Upper lobe of left lung (tissue), 6 donors: ENCODE data around the gene ANKLE2. TPM values are rescaled to one million over a fixed set of nuclear protein-coding genes. Genes with fewer than 3 reads are reported as not detected.

Experiments
- ATAC-seq, 2 donors: fragments of 200-7000 bp; cut with Tn5 transposase; one replicate each; pipeline ENCODE4 v1.9.1; 2022; ENCODE audit warnings: mild to moderate bottlenecking in 2 of 2, moderate library complexity in 2 of 2; ENCODE audit not compliant: low FRiP score in 2 of 2
- DNase-seq, 2 donors: peaks; one replicate each; pipeline ENCODE4 v3.0.0-alpha.2; 2019 to 2020
- H3K27ac ChIP-seq, 4 donors: fragments of 200-600 bp; sonication (generic); one replicate each; pipeline ENCODE4 v1.5.1; 2016 to 2019
- H3K27me3 ChIP-seq, 4 donors: fragments of 200-600 bp; sonication (generic); one replicate each; pipeline ENCODE4 v1.5.1; 2017 to 2019
- H3K36me3 ChIP-seq, 4 donors: fragments of 200-600 bp; sonication (generic); one replicate each; pipeline ENCODE4 v1.5.1; 2016 to 2019
- H3K4me1 ChIP-seq, 4 donors: fragments of 200-600 bp; sonication (generic); one replicate each; pipeline ENCODE4 v1.5.1; 2018 to 2019
- H3K4me3 ChIP-seq, 4 donors: fragments of 200-600 bp; sonication (generic); one replicate each; pipeline ENCODE4 v1.5.1; 2017 to 2019; ENCODE audit warnings: mild to moderate bottlenecking in 2 of 4, moderate library complexity in 1 of 4
- H3K9me3 ChIP-seq, 4 donors: fragments of 200-600 bp; sonication (generic); one replicate each; pipeline ENCODE4 v1.5.1; 2018 to 2019
- CTCF ChIP-seq, 6 experiments: fragments of 450-650 bp in 4 of 6; fragments of 200-600 bp in 2 of 6; sonication (generic) in 2 of 6; IDR thresholded peaks; one replicate each; pipeline ENCODE4 v1.5.1; 2016 to 2019; ENCODE audit warnings: antibody characterized with exemption in 6 of 6
- EP300 ChIP-seq, 4 donors: sonication (generic); formaldehyde crosslinking; IDR thresholded peaks; one replicate each; pipeline ENCODE4 v1.5.1; 2017; ENCODE audit warnings: antibody characterized with exemption in 4 of 4, control low read depth in 2 of 4
- POLR2A ChIP-seq, 4 donors: fragments of 450-650 bp; IDR thresholded peaks; one replicate each; pipeline ENCODE4 v1.5.1; 2016 to 2017; ENCODE audit warnings: antibody characterized with exemption in 4 of 4, mild to moderate bottlenecking in 2 of 4
- POLR2AphosphoS5 ChIP-seq, 2 donors: sonication (generic); formaldehyde crosslinking; IDR thresholded peaks; one replicate each; pipeline ENCODE4 v1.5.1; 2017; ENCODE audit warnings: antibody characterized with exemption in 2 of 2
- WGBS, 2 donors: methylation state at CpG; one replicate each; pipeline ENCODE4 v1.1.5; 2017 to 2018; 5-methylcytosine and 5-hydroxymethylcytosine counted together
- total RNA-seq, 6 donors: library from RNA; depleted of rRNA in 4 of 6; stranded (reverse); fragments of >200 nt in 4 of 6; gene quantifications; one replicate each; pipeline versions ENCODE4 v1.1.0 to v1.2.1, GENCODE V29; 2016 to 2021
- donor health status: DM: no; HTN: no; CAD: no; lungs with moderate emphysema.
- donor health status: DM: no; HTN: yes; CAD: no; lungs with severe emphysema.

The ANKLE2 gene
- total RNA-seq, 6 donors from 2014 or later, result 44.3 to 153 (median 78.0) TPM

GRCh38 chr12:132748319-132748718 is 13.3 kb downstream of the ANKLE2 start:
- TF ChIP-seq POLR2AphosphoS5 (IDR thresholded peaks at IDR 0.05), result no peak
- TF ChIP-seq POLR2A (IDR thresholded peaks at IDR 0.05), result no peak
- no peak for TF ChIP-seq EP300 (IDR thresholded peaks at IDR 0.05)
- TF ChIP-seq CTCF (IDR thresholded peaks at IDR 0.05), result no peak
- ATAC-seq (no peak), DNase-seq (no peak)
- Histone ChIP-seq H3K4me1 (no peaks in the 10 kb centered on the region), H3K27ac (no peak overlapping the region), H3K27me3 (no peaks in the 10 kb centered on the region), H3K9me3 (no peaks in the 10 kb centered on the region), H3K36me3 (peaks cover 53 to 100% (median 87%) of the 10 kb centered on the region in 4 donors), H3K4me3 (no peak overlapping the region)
- 89 to 90% methylated on average over 6 to 10 of the region's 10 CpGs for WGBS, 2 donors

- Histone ChIP-seq H3K27me3 (no peaks in the 10 kb centered on the region), H3K4me3 (no peak overlapping the region), H3K9me3 (no peaks in the 10 kb centered on the region), H3K4me1 (no peaks in the 10 kb centered on the region), H3K27ac (no peak overlapping the region), H3K36me3 (peaks cover 51 to 100% (median 86%) of the 10 kb centered on the region in 4 donors)
- TF ChIP-seq CTCF (IDR thresholded peaks at IDR 0.05) (no peak), POLR2AphosphoS5 (IDR thresholded peaks at IDR 0.05) (no peak), EP300 (IDR thresholded peaks at IDR 0.05) (no peak), POLR2A (IDR thresholded peaks at IDR 0.05) (no peak)
- ATAC-seq (no peak), DNase-seq (no peak)
- 95 to 97% methylated on average over 22 of the region's 22 CpGs for WGBS, 2 donors
Measured at GRCh38 chr12:132747896-132748295, 13.7 kb downstream of the ANKLE2 start.

- WGBS, 2 donors, result 94 to 98% methylated on average over 8 to 11 of the region's 11 CpGs
- H3K36me3 ChIP-seq, result peaks cover 53 to 100% (median 87%) of the 10 kb centered on the region in 4 donors
- H3K27ac ChIP-seq, result no peak overlapping the region
- no peak for DNase-seq
- H3K4me3 ChIP-seq, result no peak overlapping the region
- TF ChIP-seq EP300 (IDR thresholded peaks at IDR 0.05), result no peak
- TF ChIP-seq POLR2A (IDR thresholded peaks at IDR 0.05), result no peak
- no peak for TF ChIP-seq CTCF (IDR thresholded peaks at IDR 0.05)
- no peak for TF ChIP-seq POLR2AphosphoS5 (IDR thresholded peaks at IDR 0.05)
- H3K27me3 ChIP-seq, result no peaks in the 10 kb centered on the region
- no peak for ATAC-seq
- no peaks in the 10 kb centered on the region for H3K9me3 ChIP-seq
- no peaks in the 10 kb centered on the region for H3K4me1 ChIP-seq
Measured at GRCh38 chr12:132747395-132747794, 14.2 kb downstream of the ANKLE2 start.

GRCh38 chr12:132746613-132747012 is 15.0 kb downstream of the ANKLE2 start:
- Histone ChIP-seq H3K27me3 (no peaks in the 10 kb centered on the region), H3K4me1 (no peaks in the 10 kb centered on the region), H3K9me3 (no peaks in the 10 kb centered on the region), H3K27ac (no peak overlapping the region), H3K4me3 (no peak overlapping the region), H3K36me3 (peaks cover 57 to 100% (median 90%) of the 10 kb centered on the region in 4 donors)
- DNase-seq, result no peak
- ATAC-seq, result no peak
- 89 to 91% methylated on average over 3 of the region's 3 CpGs for WGBS, 2 donors
- TF ChIP-seq POLR2AphosphoS5 (IDR thresholded peaks at IDR 0.05) (no peak), EP300 (IDR thresholded peaks at IDR 0.05) (no peak), CTCF (IDR thresholded peaks at IDR 0.05) (no peak), POLR2A (IDR thresholded peaks at IDR 0.05) (no peak)

- no peak for ATAC-seq
- Histone ChIP-seq H3K4me3 (no peak overlapping the region), H3K9me3 (no peaks in the 10 kb centered on the region), H3K36me3 (peaks cover 49 to 100% (median 91%) of the 10 kb centered on the region in 4 donors), H3K4me1 (no peaks in the 10 kb centered on the region), H3K27ac (no peak overlapping the region), H3K27me3 (no peaks in the 10 kb centered on the region)
- DNase-seq, result no peak
- WGBS, 2 donors, result 89 to 96% methylated on average over 13 of the region's 13 CpGs
- TF ChIP-seq CTCF (IDR thresholded peaks at IDR 0.05), result no peak
- TF ChIP-seq POLR2AphosphoS5 (IDR thresholded peaks at IDR 0.05), result no peak
- TF ChIP-seq EP300 (IDR thresholded peaks at IDR 0.05), result no peak
- TF ChIP-seq POLR2A (IDR thresholded peaks at IDR 0.05), result no peak
Measured at GRCh38 chr12:132743831-132744230, 17.8 kb downstream of the ANKLE2 start.
